ENCODE results near the gene NT5C1A.

DNA sequence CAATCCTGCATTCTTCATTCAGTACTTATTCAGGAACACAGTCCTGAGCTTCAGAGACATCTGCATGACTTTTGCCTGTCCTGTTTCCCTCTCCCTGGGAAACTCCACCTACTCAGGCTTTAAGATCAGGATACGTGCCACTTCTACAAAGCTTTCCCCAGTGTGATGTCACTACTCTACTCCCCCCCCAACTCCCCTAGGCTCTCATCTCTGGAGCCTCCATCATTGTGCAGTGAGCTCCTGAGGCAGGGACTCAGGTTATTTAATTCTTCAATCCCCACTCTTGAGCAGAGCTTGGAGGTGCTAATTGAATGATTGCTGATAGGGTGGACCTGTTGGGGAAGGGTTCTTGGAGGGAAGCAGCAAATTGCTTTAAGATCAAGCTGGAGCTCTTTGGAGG lies 1.2 kb downstream of the NT5C1A start:
- TF ChIP-seq, protein P1, sequence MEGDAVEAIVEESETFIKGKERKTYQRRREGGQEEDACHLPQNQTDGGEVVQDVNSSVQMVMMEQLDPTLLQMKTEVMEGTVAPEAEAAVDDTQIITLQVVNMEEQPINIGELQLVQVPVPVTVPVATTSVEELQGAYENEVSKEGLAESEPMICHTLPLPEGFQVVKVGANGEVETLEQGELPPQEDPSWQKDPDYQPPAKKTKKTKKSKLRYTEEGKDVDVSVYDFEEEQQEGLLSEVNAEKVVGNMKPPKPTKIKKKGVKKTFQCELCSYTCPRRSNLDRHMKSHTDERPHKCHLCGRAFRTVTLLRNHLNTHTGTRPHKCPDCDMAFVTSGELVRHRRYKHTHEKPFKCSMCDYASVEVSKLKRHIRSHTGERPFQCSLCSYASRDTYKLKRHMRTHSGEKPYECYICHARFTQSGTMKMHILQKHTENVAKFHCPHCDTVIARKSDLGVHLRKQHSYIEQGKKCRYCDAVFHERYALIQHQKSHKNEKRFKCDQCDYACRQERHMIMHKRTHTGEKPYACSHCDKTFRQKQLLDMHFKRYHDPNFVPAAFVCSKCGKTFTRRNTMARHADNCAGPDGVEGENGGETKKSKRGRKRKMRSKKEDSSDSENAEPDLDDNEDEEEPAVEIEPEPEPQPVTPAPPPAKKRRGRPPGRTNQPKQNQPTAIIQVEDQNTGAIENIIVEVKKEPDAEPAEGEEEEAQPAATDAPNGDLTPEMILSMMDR (IDR thresholded peaks at IDR 0.05; ENCODE audit: poor library complexity, severe bottlenecking): no peak
- TF ChIP-seq EZH2 (IDR thresholded peaks at IDR 0.05; ENCODE audit: borderline replicate concordance, insufficient read depth, low read length, poor library complexity, severe bottlenecking) (no peak), POLR2AphosphoS5 (IDR thresholded peaks at IDR 0.05) (no peak), RAD21 (conservative IDR thresholded peaks at IDR 0.05) (no peak), EP300 (conservative IDR thresholded peaks at IDR 0.05; ENCODE audit: poor library complexity, severe bottlenecking) (no peak)
